ENCODE results near the gene SPEM3. TPM values are rescaled to one million over a fixed set of nuclear protein-coding genes. Genes with fewer than 3 reads are reported as not detected.

SPEM3 gene
- total RNA-seq (not detected), polyA plus RNA-seq (ENCODE audit: insufficient read length in 6 of 6) (not detected)
- long read RNA-seq, donor 1: 0 reads
- long read RNA-seq, donor 2: 0 reads
- long read RNA-seq, donor 3: 0 reads
- long read RNA-seq, donor 4: 0 reads
- long read RNA-seq, donor 5: 0 reads
- long read RNA-seq, donor 6: 0 reads
- long read RNA-seq, donor 7: 0 reads
- long read RNA-seq, donor 8: 0 reads
- long read RNA-seq, donor 9: 0 reads
- long read RNA-seq, donor 10: 0 reads
- long read RNA-seq, donor 11: 0 reads
- long read RNA-seq, donor 12: 0 reads

DNA sequence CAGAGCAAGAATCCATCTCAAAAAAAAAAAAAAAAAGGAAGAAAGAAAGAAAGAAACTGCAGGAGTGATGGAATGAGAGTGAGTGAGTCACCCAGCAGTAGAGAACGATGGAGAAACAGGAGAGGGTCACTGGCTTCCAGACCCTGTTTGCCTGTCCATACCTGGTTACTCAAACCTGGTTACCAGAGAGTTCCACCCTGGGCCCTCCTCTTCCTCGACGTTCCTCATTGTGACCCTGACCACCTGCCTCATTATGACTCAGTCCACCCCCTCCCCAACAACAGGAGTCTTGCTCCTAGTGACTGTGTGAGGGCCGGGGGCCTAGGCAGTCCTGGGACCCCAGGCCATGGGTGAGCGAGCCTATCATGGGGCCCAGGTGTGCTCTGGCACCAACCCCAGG is at the start of gene SPEM3:
TSS of gene SPEM3 (plus strand) at position 301 of the 400 bp plus-strand sequence. CDS start at position 347, 46 bp downstream.
- Histone ChIP-seq H3K27ac (no peak within 1 kb of the TSS), H3K9me3 (no peaks in the 10 kb centered on the region), H3K4me3 (no peak within 1 kb of the TSS), H3K4me1 (no peaks in the 10 kb centered on the region), H3K27me3 (no peaks in the 10 kb centered on the region), H3K36me3 (no peaks in the 10 kb centered on the region)
- DNase-seq (no peak), ATAC-seq (no peak)
- TF ChIP-seq, protein P1, sequence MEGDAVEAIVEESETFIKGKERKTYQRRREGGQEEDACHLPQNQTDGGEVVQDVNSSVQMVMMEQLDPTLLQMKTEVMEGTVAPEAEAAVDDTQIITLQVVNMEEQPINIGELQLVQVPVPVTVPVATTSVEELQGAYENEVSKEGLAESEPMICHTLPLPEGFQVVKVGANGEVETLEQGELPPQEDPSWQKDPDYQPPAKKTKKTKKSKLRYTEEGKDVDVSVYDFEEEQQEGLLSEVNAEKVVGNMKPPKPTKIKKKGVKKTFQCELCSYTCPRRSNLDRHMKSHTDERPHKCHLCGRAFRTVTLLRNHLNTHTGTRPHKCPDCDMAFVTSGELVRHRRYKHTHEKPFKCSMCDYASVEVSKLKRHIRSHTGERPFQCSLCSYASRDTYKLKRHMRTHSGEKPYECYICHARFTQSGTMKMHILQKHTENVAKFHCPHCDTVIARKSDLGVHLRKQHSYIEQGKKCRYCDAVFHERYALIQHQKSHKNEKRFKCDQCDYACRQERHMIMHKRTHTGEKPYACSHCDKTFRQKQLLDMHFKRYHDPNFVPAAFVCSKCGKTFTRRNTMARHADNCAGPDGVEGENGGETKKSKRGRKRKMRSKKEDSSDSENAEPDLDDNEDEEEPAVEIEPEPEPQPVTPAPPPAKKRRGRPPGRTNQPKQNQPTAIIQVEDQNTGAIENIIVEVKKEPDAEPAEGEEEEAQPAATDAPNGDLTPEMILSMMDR (IDR thresholded peaks at IDR 0.05): no peak
- intact Hi-C loops (cut with DNase I): no loop called here

DNA sequence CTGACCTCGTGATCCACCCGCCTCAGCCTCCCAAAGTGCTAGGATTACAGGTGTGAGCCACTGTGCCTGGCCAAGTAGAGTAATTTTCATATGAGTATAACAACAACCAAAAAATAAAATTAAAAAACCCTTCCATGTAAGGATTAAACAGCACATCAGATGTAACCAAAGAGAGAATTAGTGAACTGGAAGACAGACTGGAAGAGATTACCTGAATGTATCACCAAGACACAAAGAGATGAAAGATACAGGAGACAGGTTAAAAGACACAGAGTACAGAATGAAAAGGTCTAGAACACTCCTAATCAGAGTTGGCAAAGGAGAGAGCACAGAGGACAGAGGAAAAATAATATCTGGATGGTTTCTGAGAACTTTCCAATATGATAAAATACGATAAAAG is 49.5 kb upstream of the SPEM3 start:
- Histone ChIP-seq H3K4me1 (peaks cover 7 to 29% of the 10 kb centered on the region in 2 donors), H3K4me3 (no peak overlapping the region), H3K9me3 (no peaks in the 10 kb centered on the region), H3K27ac (no peak overlapping the region), H3K27me3 (peaks cover 3 to 47% of the 10 kb centered on the region in 2 donors), H3K36me3 (no peaks in the 10 kb centered on the region)
- ATAC-seq: no peak
- TF ChIP-seq, protein P1 (IDR thresholded peaks at IDR 0.05): no peak
- intact Hi-C loops (cut with DNase I): no loop called here
- no peak for DNase-seq

DNA sequence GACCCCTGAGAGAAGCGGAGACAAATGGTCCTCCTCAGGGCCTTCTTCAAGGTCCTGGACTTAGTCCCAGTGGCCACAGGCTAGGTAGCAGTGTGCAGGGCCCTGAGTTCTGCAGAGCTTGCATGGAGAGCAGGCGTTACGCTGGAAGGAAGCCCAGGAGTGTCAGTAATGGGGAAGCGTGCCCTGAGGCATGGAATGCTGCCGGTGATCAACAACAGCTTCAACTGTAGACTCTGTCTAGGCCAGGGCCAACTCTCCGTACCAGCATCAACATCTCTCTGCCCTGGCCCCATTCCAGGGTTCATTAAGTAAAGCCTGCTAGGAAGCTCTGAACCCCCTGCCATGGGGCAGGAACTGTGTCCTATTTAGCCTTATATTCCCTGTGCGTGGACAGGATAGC is 48.3 kb upstream of the SPEM3 start:
- no peaks in the 10 kb centered on the region for H3K36me3 ChIP-seq
- peak; percentile 69 for ATAC-seq
- peak in 3 of 4 donors; percentile 51 to 77 (median 52) for DNase-seq
- no peaks in the 10 kb centered on the region for H3K9me3 ChIP-seq
- TF ChIP-seq, protein P1 (IDR thresholded peaks at IDR 0.05): no peak
- intact Hi-C loops (cut with DNase I): no loop called here
- H3K27me3 ChIP-seq: peaks cover 3 to 55% of the 10 kb centered on the region in 2 donors
- peak overlapping the region in 1 of 2 donors; percentile 66 for H3K27ac ChIP-seq
- peak overlapping the region in 1 of 2 donors; percentile 48 for H3K4me3 ChIP-seq
- peaks cover 7 to 36% of the 10 kb centered on the region in 2 donors for H3K4me1 ChIP-seq

- Histone ChIP-seq H3K4me3 (peak within 1 kb of the TSS; percentile 42 to 48), H3K27me3 (peaks cover 3 to 55% of the 10 kb centered on the region in 2 donors), H3K27ac (peak within 1 kb of the TSS in 1 of 2 donors; percentile 66), H3K36me3 (no peaks in the 10 kb centered on the region), H3K4me1 (peaks cover 7 to 36% of the 10 kb centered on the region in 2 donors), H3K9me3 (no peaks in the 10 kb centered on the region)
- peak; percentile 92 for ATAC-seq
- DNase-seq: peak in 2 of 4 donors; percentile 67 to 89
- intact Hi-C loops (cut with DNase I): no loop called here
- TF ChIP-seq, protein P1 (IDR thresholded peaks at IDR 0.05): no peak
Measured at GRCh38 chr17:7380855-7381683, 47.6 kb upstream of the SPEM3 start, which contains the start of gene TNK1. TSS of gene TNK1 (plus strand) at chr17:7381089. CDS start at chr17:7382927, 1,838 bp downstream.

- TF ChIP-seq, protein P1 (IDR thresholded peaks at IDR 0.05): no peak
Measured at GRCh38 chr17:7382901-7383300, 45.8 kb upstream of the SPEM3 start.

More at GRCh38 chr17:7382901-7383300, 45.8 kb upstream of the SPEM3 start:
- no peak overlapping the region for H3K4me3 ChIP-seq
- H3K27ac ChIP-seq: no peak overlapping the region
- peaks cover 0 to 13% of the 10 kb centered on the region in 2 donors for H3K36me3 ChIP-seq
- ATAC-seq: no peak
- intact Hi-C loops (cut with DNase I): no loop called here
- H3K27me3 ChIP-seq: peaks cover 3 to 55% of the 10 kb centered on the region in 2 donors
- DNase-seq: no peak
- H3K9me3 ChIP-seq: no peaks in the 10 kb centered on the region
- H3K4me1 ChIP-seq: peaks cover 7 to 36% of the 10 kb centered on the region in 2 donors

Measured in left lung (tissue), 14 donors.